ENCODE data around the gene FCGR3A. TPM values are rescaled to one million over a fixed set of nuclear protein-coding genes. Genes with fewer than 3 reads are reported as not detected.

The FCGR3A gene
- total RNA-seq, 1 donor from 2014 or later, result 112 TPM

- H3K36me3 ChIP-seq, result no peaks in the 10 kb centered on the region
- peaks cover 6% of the 10 kb centered on the region for H3K4me1 ChIP-seq
- H3K27ac ChIP-seq, result peak overlapping the region; percentile 65
- TF ChIP-seq CTCF (IDR thresholded peaks at IDR 0.05), result no peak
- DNase-seq (no peak), ATAC-seq (no peak)
- H3K4me3 ChIP-seq, result peak overlapping the region; percentile 42
- no peaks in the 10 kb centered on the region for H3K9me3 ChIP-seq
- no peaks in the 10 kb centered on the region for H3K27me3 ChIP-seq
- intact Hi-C loops (cut with DNase I), result no loop called here
Measured at GRCh38 chr1:161505686-161506085, 43.9 kb downstream of the FCGR3A start.

GRCh38 chr1:161503394-161503748 is 46.2 kb downstream of the FCGR3A start:
- H3K4me3 ChIP-seq, result no peak overlapping the region
- H3K27ac ChIP-seq, result no peak overlapping the region
- H3K27me3 ChIP-seq, result no peaks in the 10 kb centered on the region
- H3K4me1 ChIP-seq, result peaks cover 14% of the 10 kb centered on the region
- H3K9me3 ChIP-seq, result no peaks in the 10 kb centered on the region
- no peaks in the 10 kb centered on the region for H3K36me3 ChIP-seq
- no peak for ATAC-seq
- no peak for DNase-seq
- intact Hi-C loops (cut with DNase I), result no loop called here
- TF ChIP-seq CTCF (IDR thresholded peaks at IDR 0.05), result no peak

GRCh38 chr1:161502641-161503393 is 46.8 kb downstream of the FCGR3A start:
- Histone ChIP-seq H3K4me1 (peaks cover 14% of the 10 kb centered on the region), H3K36me3 (no peaks in the 10 kb centered on the region), H3K27ac (no peak overlapping the region), H3K27me3 (no peaks in the 10 kb centered on the region), H3K4me3 (no peak overlapping the region), H3K9me3 (no peaks in the 10 kb centered on the region)
- no peak for TF ChIP-seq CTCF (IDR thresholded peaks at IDR 0.05)
- no peak for ATAC-seq
- no peak for DNase-seq
- intact Hi-C loops (cut with DNase I), result no loop called here

DNA sequence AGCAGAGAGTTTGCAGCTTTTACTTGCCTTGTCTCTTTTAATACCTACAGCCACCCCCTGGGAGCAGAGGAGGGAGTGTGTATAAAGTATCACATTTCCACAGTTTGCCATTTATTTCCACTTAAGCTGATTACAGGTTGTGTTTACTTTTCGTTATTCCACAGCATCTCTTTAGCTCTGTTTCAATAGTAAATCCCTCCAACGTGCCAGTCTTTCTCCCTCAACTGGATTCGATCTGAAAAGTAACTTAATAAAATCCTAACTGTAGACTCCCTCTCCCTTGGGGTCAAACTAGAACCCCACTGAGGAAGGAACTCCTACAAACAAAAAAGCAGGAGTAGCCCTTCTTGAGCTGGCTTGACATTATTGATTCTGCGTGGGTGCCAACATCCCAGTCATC is 47.4 kb downstream of the FCGR3A start:
- Histone ChIP-seq H3K9me3 (no peaks in the 10 kb centered on the region), H3K27ac (no peak overlapping the region), H3K4me3 (no peak overlapping the region), H3K27me3 (no peaks in the 10 kb centered on the region), H3K4me1 (peaks cover 14% of the 10 kb centered on the region), H3K36me3 (no peaks in the 10 kb centered on the region)
- DNase-seq, result no peak
- no peak for TF ChIP-seq CTCF (IDR thresholded peaks at IDR 0.05)
- no peak for ATAC-seq
- intact Hi-C loops (cut with DNase I), result no loop called here

DNA sequence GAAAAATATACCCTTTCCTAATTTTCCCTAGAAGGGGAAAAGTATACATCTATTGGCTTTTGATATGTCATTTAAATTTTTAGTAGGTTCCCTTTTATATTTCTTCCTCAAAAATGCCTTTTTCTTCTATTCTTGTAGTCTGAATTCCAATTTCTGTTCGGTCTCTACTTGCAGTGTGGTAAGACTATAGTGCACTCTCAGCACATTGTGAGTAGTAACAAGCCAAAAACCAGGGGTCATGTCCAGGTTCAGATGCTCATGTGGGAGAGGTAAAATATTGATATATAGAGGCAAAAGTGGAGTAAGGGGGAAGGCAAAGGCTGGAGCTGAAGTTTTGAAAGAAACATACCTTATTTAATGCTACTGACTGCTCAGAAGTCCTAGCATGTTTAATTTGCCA is 48.4 kb downstream of the FCGR3A start:
- no peaks in the 10 kb centered on the region for H3K27me3 ChIP-seq

More for the DNA sequence above, 48.4 kb downstream of the FCGR3A start:
- ATAC-seq, result no peak
- Histone ChIP-seq H3K36me3 (no peaks in the 10 kb centered on the region), H3K4me1 (peaks cover 14% of the 10 kb centered on the region), H3K4me3 (no peak overlapping the region), H3K9me3 (no peaks in the 10 kb centered on the region), H3K27ac (no peak overlapping the region)
- no peak for DNase-seq
- no peak for TF ChIP-seq CTCF (IDR thresholded peaks at IDR 0.05)
- intact Hi-C loops (cut with DNase I), result no loop called here
